RWPE2 (cell line): ENCODE data around the gene USP38.

ENCODE experiments used
- ATAC-seq: fragments of 200-7000 bp; cut with Tn5 transposase; 3 replicates; pipeline ENCODE4 v1.9.1; 2021; ENCODE audit warnings: low read depth
- DNase-seq: peaks from one replicate; pipeline ENCODE4 v3.0.0-alpha.2; 2020; ENCODE audit warnings: low spot score
- H3K27ac ChIP-seq: fragments of 450-650 bp; 2 replicates; pipeline ENCODE4 v1.5.1; 2017; ENCODE audit warnings: mild to moderate bottlenecking; ENCODE audit not compliant: poor library complexity, severe bottlenecking
- H3K27me3 ChIP-seq: fragments of 250-450 bp; sonication (Bioruptor Pico); 2 replicates; pipeline ENCODE4 v1.5.1; 2021; ENCODE audit warnings: mild to moderate bottlenecking, moderate library complexity; ENCODE audit not compliant: insufficient read depth, poor library complexity, severe bottlenecking
- H3K36me3 ChIP-seq: fragments of 250-450 bp; sonication (Bioruptor Pico); 2 replicates; pipeline ENCODE4 v1.5.1; 2020; ENCODE audit warnings: low read depth, mild to moderate bottlenecking, moderate library complexity
- H3K4me1 ChIP-seq: fragments of 250-450 bp; sonication (Bioruptor Pico); 2 replicates; pipeline ENCODE4 v1.5.1; 2021; ENCODE audit warnings: mild to moderate bottlenecking, moderate library complexity; ENCODE audit not compliant: insufficient read depth, poor library complexity, severe bottlenecking
- H3K4me3 ChIP-seq: fragments of 250-450 bp; sonication (Bioruptor Pico); 2 replicates; pipeline ENCODE4 v1.5.1; 2021; ENCODE audit warnings: mild to moderate bottlenecking, moderate library complexity; ENCODE audit not compliant: severe bottlenecking
- H3K9me3 ChIP-seq: fragments of 250-450 bp; sonication (Bioruptor Pico); 2 replicates; pipeline ENCODE4 v1.5.1; 2021; ENCODE audit warnings: mild to moderate bottlenecking, moderate library complexity; ENCODE audit not compliant: severe bottlenecking
- TF ChIP-seq, protein P1 (sequence below): fragments of 450-650 bp; IDR thresholded peaks from one replicate; pipeline ENCODE4 v1.5.1; 2017; ENCODE audit warnings: mild to moderate bottlenecking, moderate library complexity; ENCODE audit not compliant: poor library complexity, severe bottlenecking

The USP38 gene

GRCh38 chr4:143184217-143184502 is 557 bp upstream of the USP38 start:
- Histone ChIP-seq H3K4me1 (peaks cover 24% of the 10 kb centered on the region), H3K9me3 (no peaks in the 10 kb centered on the region), H3K27ac (peak overlapping the region; percentile 77), H3K27me3 (no peaks in the 10 kb centered on the region), H3K36me3 (peaks cover 12% of the 10 kb centered on the region), H3K4me3 (peak overlapping the region; percentile 76)
- TF ChIP-seq, protein P1, sequence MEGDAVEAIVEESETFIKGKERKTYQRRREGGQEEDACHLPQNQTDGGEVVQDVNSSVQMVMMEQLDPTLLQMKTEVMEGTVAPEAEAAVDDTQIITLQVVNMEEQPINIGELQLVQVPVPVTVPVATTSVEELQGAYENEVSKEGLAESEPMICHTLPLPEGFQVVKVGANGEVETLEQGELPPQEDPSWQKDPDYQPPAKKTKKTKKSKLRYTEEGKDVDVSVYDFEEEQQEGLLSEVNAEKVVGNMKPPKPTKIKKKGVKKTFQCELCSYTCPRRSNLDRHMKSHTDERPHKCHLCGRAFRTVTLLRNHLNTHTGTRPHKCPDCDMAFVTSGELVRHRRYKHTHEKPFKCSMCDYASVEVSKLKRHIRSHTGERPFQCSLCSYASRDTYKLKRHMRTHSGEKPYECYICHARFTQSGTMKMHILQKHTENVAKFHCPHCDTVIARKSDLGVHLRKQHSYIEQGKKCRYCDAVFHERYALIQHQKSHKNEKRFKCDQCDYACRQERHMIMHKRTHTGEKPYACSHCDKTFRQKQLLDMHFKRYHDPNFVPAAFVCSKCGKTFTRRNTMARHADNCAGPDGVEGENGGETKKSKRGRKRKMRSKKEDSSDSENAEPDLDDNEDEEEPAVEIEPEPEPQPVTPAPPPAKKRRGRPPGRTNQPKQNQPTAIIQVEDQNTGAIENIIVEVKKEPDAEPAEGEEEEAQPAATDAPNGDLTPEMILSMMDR = no peak
- no peak for DNase-seq
- peak; percentile 8 for ATAC-seq

DNA sequence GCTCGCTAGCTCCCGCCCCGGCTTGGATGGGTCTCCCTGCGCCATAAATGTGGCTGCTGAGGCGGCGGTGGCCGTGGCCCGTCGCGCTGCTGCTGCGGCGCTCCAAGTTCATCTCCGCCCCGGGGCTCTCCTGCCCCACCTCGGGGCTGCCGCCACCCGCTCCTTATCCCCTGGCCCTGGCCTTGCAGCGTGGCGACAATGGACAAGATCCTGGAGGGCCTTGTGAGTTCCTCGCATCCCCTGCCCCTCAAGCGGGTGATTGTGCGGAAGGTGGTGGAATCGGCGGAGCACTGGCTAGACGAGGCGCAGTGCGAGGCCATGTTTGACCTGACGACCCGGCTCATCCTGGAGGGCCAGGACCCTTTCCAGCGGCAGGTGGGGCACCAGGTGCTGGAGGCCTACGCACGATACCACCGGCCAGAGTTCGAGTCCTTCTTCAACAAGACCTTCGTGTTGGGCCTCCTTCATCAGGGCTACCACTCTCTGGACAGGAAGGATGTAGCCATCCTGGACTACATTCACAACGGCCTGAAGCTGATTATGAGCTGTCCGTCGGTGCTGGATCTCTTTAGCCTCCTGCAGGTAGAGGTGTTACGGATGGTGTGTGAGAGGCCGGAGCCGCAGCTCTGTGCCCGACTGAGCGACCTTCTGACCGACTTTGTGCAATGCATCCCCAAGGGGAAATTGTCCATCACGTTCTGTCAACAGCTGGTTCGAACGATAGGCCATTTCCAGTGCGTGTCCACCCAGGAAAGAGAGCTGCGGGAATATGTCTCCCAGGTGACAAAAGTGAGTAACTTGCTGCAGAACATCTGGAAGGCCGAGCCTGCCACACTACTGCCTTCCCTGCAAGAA is 763 bp downstream of the USP38 start:
- peaks cover 25% of the 10 kb centered on the region for H3K36me3 ChIP-seq
- H3K4me1 ChIP-seq = peaks cover 24% of the 10 kb centered on the region
- peak overlapping the region; percentile 76 for H3K4me3 ChIP-seq
- H3K27me3 ChIP-seq = no peaks in the 10 kb centered on the region
- TF ChIP-seq, protein P1 = no peak
- ATAC-seq = peak; percentile 28
- DNase-seq = peak; percentile 64
- peak overlapping the region; percentile 77 for H3K27ac ChIP-seq
- no peaks in the 10 kb centered on the region for H3K9me3 ChIP-seq

DNA sequence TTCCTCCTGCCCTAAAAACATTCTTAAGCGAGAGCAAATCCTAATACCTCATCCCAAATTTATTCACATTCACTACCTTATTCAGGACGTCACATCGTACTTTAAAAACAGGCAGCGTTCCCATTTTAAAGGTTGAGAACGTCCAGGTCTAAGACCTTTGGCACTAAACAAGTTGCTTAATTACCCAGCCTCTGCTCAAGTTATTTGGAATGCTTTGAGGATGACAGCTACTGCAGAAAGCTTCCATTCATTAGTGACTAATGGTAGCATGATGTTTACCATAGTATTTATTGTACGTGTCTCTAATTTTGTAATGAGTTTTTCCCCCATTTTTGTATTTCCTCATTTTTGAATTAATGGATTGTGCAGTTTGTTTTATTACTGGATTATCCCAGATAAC is 1.5 kb downstream of the USP38 start:
- H3K27ac ChIP-seq = peak overlapping the region; percentile 77

DNA sequence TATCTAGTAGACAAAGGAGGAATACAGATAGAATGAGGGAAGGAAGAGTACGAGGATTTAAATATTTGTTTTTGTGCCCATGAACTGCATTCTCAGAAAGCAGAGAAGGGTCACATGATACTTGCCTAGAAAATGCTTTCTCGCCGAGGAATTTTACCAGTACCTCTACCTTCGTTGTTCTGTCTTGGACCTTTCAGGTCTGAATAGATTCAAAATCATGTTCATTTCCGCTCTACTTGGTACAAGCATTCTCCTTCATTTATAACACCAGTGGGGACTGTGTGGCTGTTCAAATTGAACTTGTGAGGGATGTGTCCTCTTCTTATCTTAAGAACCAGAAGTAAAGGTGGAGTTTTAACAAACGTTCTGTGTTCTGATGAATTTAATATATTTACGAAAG is 1.9 kb downstream of the USP38 start:
- ATAC-seq (no peak), DNase-seq (no peak)
- Histone ChIP-seq H3K36me3 (peaks cover 37% of the 10 kb centered on the region), H3K27ac (peak overlapping the region; percentile 77), H3K9me3 (no peaks in the 10 kb centered on the region), H3K27me3 (no peaks in the 10 kb centered on the region), H3K4me3 (peak overlapping the region; percentile 76), H3K4me1 (peaks cover 24% of the 10 kb centered on the region)
- TF ChIP-seq, protein P1 = no peak

More for the DNA sequence above, 1.5 kb downstream of the USP38 start:
- Histone ChIP-seq H3K9me3 (no peaks in the 10 kb centered on the region), H3K4me1 (peaks cover 24% of the 10 kb centered on the region), H3K4me3 (peak overlapping the region; percentile 76), H3K27me3 (no peaks in the 10 kb centered on the region), H3K36me3 (peaks cover 33% of the 10 kb centered on the region)
- TF ChIP-seq, protein P1 = no peak
- DNase-seq = no peak
- no peak for ATAC-seq
